Fibroblast of pulmonary artery (primary cell): Measurements from ENCODE around the gene DNAJA4.

Source experiments
- DNase-seq: peaks from one replicate; pipeline ENCODE4 v3.0.0-alpha.2; 2010; ENCODE audit warnings: low read depth
- H3K4me3 ChIP-seq: replicated peaks from 2 replicates; pipeline ENCODE4 v1.5.1; 2011; ENCODE audit warnings: low read depth, mild to moderate bottlenecking, control low read depth, low read length, moderate library complexity
- TF ChIP-seq, protein P1 (sequence below): IDR thresholded peaks from 2 replicates; pipeline ENCODE4 v1.5.1; 2011; ENCODE audit warnings: mild to moderate bottlenecking, control low read depth, low read length, inconsistent platforms; ENCODE audit errors: missing control alignments

DNAJA4 gene

DNA sequence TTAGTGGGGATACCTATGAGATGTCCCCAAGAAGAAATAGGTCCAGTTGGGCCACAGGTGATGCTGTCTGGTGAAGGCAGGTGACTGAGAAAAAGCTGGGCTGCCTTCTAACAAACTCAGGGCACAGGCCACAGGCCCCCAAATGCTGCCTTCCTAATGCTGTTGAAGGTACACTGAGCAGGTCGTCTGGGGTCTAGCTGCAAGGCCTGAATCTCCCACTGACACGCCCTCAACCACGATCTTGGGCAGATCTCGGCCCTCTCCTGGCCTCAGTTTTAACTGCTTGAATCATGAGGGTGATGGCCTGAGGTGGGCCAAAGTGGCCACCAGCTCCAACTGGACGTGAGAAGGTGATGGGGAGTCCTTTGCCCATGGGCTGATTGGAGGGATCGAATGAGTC, 27.9 kb upstream of the DNAJA4 start:
- TF ChIP-seq, protein P1, sequence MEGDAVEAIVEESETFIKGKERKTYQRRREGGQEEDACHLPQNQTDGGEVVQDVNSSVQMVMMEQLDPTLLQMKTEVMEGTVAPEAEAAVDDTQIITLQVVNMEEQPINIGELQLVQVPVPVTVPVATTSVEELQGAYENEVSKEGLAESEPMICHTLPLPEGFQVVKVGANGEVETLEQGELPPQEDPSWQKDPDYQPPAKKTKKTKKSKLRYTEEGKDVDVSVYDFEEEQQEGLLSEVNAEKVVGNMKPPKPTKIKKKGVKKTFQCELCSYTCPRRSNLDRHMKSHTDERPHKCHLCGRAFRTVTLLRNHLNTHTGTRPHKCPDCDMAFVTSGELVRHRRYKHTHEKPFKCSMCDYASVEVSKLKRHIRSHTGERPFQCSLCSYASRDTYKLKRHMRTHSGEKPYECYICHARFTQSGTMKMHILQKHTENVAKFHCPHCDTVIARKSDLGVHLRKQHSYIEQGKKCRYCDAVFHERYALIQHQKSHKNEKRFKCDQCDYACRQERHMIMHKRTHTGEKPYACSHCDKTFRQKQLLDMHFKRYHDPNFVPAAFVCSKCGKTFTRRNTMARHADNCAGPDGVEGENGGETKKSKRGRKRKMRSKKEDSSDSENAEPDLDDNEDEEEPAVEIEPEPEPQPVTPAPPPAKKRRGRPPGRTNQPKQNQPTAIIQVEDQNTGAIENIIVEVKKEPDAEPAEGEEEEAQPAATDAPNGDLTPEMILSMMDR, result no peak
- no peak overlapping the region for H3K4me3 ChIP-seq
- no peak for DNase-seq

DNA sequence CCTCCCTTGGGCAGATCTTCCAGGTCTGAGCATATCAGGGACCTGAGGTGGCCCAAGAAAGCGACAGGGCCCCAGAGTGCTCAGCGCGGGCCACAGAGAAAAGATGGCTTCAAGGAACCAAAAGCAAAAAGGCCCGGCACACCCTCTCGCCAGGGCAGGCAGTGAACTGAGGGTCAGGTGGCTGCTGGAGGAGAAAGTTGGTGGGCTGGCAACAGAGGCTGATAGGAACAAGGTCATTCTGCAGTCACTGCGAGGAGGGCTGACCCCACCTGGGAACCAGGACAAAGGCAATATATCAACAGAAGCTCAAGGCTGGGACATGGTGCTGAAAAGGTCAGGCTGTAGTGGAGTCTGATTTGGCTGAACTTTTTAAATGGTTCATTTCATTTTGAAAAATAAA, 27.2 kb upstream of the DNAJA4 start:
- no peak for DNase-seq
- no peak overlapping the region for H3K4me3 ChIP-seq
- TF ChIP-seq, protein P1, result no peak

DNA sequence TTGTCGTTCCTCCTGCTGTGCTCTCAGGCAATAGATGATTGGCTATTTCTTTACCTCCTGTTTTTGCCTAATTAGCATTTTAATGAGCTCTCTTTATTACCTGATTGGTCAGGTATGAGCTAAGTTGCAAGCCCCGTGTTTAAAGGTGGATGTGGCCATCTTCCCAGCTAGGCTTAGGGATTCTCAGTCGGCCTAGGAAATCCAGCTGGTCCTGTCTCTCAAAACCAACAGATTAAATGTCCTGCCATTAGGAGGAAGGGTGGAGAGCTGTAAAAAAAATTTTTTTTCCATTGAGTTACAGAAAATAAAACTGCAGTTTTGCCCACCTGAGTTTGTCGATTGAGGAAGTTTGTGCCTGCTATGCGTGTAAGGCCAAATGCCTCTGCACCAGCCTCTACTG, 24.6 kb upstream of the DNAJA4 start:
- no peak for DNase-seq
- no peak overlapping the region for H3K4me3 ChIP-seq
- TF ChIP-seq, protein P1, result no peak

DNA sequence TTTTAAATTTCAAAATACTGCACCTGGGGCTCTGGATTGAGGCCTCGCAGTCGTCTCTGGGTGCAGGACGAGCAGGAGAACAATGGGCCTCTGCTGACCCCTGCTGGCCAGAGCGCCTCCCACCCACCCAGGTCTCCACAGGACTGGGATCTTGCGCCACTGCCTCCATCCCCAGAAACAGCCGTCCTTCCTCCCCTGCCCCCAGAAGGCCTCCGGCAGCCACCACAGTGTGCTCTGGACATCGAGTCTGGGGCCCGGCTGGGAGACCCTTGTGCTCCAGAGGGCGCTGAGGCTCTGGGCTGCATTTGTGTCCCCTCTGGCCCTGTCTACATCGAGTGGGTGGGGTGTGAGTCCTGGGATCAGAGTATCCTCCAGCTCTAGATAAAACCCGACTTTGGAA, 23.3 kb upstream of the DNAJA4 start:
- peak; percentile 80 for DNase-seq
- no peak overlapping the region for H3K4me3 ChIP-seq
- TF ChIP-seq, protein P1, result peak; percentile 87

DNA sequence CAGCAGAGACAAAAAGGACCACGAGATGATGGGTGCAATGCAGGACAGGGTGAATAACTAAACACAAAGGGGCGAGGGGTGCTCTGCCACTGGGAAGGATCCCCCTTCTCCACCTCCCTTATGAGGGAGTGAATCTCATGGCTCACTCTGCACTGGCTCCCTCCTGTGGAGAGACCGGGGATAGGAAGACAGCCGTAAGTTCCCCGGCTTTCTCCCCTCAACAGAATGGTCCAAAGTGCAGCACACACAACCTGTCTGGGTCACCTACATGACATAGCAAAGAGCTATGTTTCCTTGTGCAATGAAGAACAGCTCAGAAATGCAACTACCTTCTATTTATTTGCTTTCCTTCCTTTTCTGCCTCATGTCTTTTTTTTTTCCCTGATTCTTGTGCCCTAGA, 22.2 kb upstream of the DNAJA4 start:
- TF ChIP-seq, protein P1, result peak; percentile 51
- no peak overlapping the region for H3K4me3 ChIP-seq
- peak; percentile 9 for DNase-seq

DNA sequence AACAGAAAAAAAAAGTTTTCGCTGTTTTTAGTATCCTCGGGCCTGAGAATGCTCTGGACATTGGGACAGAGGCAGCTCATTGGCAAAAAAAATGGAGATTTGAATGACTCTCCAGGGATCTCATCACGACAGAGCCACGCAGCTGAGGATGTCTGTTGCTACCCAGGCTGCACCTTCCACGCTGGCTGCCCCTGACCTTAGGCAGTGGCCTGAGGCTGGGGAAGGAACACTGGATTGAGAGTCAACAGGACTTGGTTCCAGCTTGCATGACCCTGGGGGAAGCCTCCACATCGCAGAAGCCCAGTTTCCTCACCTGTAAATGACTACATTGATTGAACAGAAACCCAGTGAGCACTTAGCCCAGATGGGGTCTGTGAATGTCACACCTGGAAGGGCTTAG, 21.3 kb upstream of the DNAJA4 start:
- H3K4me3 ChIP-seq, result no peak overlapping the region
- TF ChIP-seq, protein P1, result no peak
- no peak for DNase-seq

DNA sequence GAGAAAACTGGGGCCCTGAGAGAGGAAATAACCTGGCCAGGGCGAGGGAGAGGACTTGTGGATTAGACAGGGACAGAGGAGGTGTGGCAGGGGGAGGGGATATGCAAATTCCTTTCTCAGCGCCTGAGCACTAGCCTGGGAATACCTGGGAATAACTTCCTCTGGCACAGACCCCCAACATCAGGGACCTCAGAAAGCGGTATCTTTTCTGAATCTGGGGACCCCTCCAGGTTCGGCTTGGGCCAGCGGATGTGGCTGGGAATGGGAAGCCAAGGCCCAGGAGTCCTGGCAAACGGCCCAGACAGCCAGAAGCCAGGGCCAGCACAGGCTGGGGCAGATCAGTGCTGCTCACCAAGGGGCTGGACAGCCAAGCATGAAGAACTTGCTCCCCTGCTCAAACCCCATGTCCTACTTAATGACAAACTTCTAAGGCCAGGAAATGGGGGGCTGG, 20.8 kb upstream of the DNAJA4 start:
- TF ChIP-seq, protein P1, result no peak
- no peak overlapping the region for H3K4me3 ChIP-seq
- peak; percentile 46 for DNase-seq
